ENCODE measurements around the gene SARDH.

The SARDH gene

GRCh38 chr9:133621725-133622267 is 116.4 kb downstream of the SARDH start:
- no peak for DNase-seq

GRCh38 chr9:133619791-133620190 is 118.4 kb downstream of the SARDH start:
- no peak for DNase-seq

- no peak for DNase-seq
Measured at GRCh38 chr9:133618726-133619125, 119.4 kb downstream of the SARDH start.

- no peak for DNase-seq
Measured at GRCh38 chr9:133616643-133617405, 121.3 kb downstream of the SARDH start.

- no peak for DNase-seq
Measured at GRCh38 chr9:133615606-133616188, 122.5 kb downstream of the SARDH start.

- no peak for DNase-seq
Measured at GRCh38 chr9:133615186-133615585, 123.0 kb downstream of the SARDH start.

- DNase-seq: no peak
Measured at GRCh38 chr9:133614678-133615077, 123.5 kb downstream of the SARDH start.

GRCh38 chr9:133614056-133614455 is 124.1 kb downstream of the SARDH start:
- DNase-seq: no peak

All from HCEC 1CT (cell line).